K562 (cell line): Measurements from ENCODE around the gene INO80E. TPM values are rescaled to one million over a fixed set of nuclear protein-coding genes. Genes with fewer than 3 reads are reported as not detected.
A peak's percentile ranks its signal among the peaks of the same experiment; 100 is the strongest.

Experiments
- ATAC-seq: fragments of 200-7000 bp; cut with Tn5 transposase; 3 replicates; pipeline ENCODE4 v1.9.1; 2020; ENCODE audit warnings: moderate library complexity
- BruUV-seq: library from RNA; stranded (reverse); fragments of 400-500 nt; replicated peaks from 2 replicates; lab custom pipeline; 2021; lab: Mats Ljungman, UMichigan
- CTCF ChIA-PET: fragments of 300-600 bp; formaldehyde crosslinking; extraction: SDS; loops from one replicate; lab custom pipeline; 2021; ENCODE audit warnings: low intra/inter-chr PET ratio; lab: Yijun Ruan, JAX
- POLR2A ChIA-PET: fragments of 300-600, 350-650 bp; sonication (Branson Sonifier 250); formaldehyde crosslinking; extraction: SDS; loops from one replicate; lab custom pipeline; 2021; ENCODE audit warnings: antibody characterized with exemption, inconsistent platforms; lab: Yijun Ruan, JAX
- DNase-seq, 4 experiments: peaks; one replicate each; pipeline versions ENCODE4 v3.0.0 to v3.0.0-alpha.2; 2011 to 2018; ENCODE audit warnings: low spot score in 3 of 4, mixed read lengths in 3 of 4; ENCODE audit errors: extremely low read depth in 1 of 4
- FAIRE-seq: peaks from 2 replicates; lab custom pipeline; 2011; peaks lifted over from hg19 to GRCh38; lab: Jason Lieb, UNC
- H2AFZ ChIP-seq: 2 replicates; pipeline ENCODE4 v1.6.0; 2011; ENCODE audit warnings: low read depth, low read length, control low read depth, inconsistent platforms
- H3K27ac ChIP-seq: fragments of 200-600 bp; 3 replicates; pipeline ENCODE4 v1.8.0; 2011; ENCODE audit warnings: low read depth, mild to moderate bottlenecking, control low read depth, inconsistent platforms, low read length, moderate library complexity, mixed read lengths; ENCODE audit errors: extremely low read depth
- H3K27me3 ChIP-seq, 2 experiments: fragments of 300-600 bp in 1 of 2; 2 replicates in 1 of 2; 3 replicates in 1 of 2; pipeline versions ENCODE4 v1.6.0 to v1.8.0; 2011; ENCODE audit warnings: inconsistent platforms in 2 of 2, low read length in 2 of 2, mild to moderate bottlenecking in 1 of 2, mixed read lengths in 1 of 2, moderate library complexity in 1 of 2; ENCODE audit not compliant: control insufficient read depth in 2 of 2, insufficient read depth in 2 of 2
- H3K36me3 ChIP-seq: fragments of 300-600 bp; 3 replicates; pipeline ENCODE4 v1.8.0; 2011; ENCODE audit warnings: mild to moderate bottlenecking, low read length, inconsistent platforms; ENCODE audit not compliant: control insufficient read depth, insufficient read depth
- H3K4me1 ChIP-seq, 2 experiments: fragments of 200-600 bp in 1 of 2; replicated peaks in 1 of 2; 2 replicates in 1 of 2; 3 replicates in 1 of 2; pipeline versions ENCODE4 v1.5.1 to v1.8.0; 2011; ENCODE audit warnings: inconsistent platforms in 2 of 2, low read length in 2 of 2, mild to moderate bottlenecking in 1 of 2, mixed read lengths in 1 of 2, moderate library complexity in 1 of 2; ENCODE audit not compliant: control insufficient read depth in 2 of 2, insufficient read depth in 2 of 2
- H3K4me2 ChIP-seq: 2 replicates; pipeline ENCODE4 v1.6.1; 2011; ENCODE audit warnings: low read length, control low read depth, inconsistent platforms, mixed read lengths; ENCODE audit not compliant: insufficient read depth
- H3K4me3 ChIP-seq: fragments of 200-600 bp; sonication (generic), shearing (Covaris generic); 2 replicates; pipeline ENCODE4 v1.5.1; 2016; ENCODE audit warnings: control low read depth, inconsistent platforms
- H3K79me2 ChIP-seq: fragments of 200-600 bp; 3 replicates; pipeline ENCODE4 v1.8.0; 2011; ENCODE audit warnings: low read length, inconsistent platforms; ENCODE audit not compliant: control insufficient read depth, insufficient read depth
- H3K9ac ChIP-seq, 2 experiments: 2 replicates each; pipeline versions ENCODE4 v1.6.0 to v1.6.1; 2011; ENCODE audit warnings: low read depth in 2 of 2, low read length in 2 of 2, control low read depth in 1 of 2, inconsistent platforms in 1 of 2, mild to moderate bottlenecking in 1 of 2, mixed read lengths in 1 of 2; ENCODE audit not compliant: insufficient read depth in 1 of 2
- H3K9me1 ChIP-seq: one replicate; pipeline ENCODE4 v1.6.0; 2011; ENCODE audit warnings: inconsistent platforms, mild to moderate bottlenecking, low read length, moderate library complexity; ENCODE audit not compliant: control insufficient read depth, insufficient read depth
- H3K9me3 ChIP-seq: replicated peaks from 2 replicates; pipeline ENCODE4 v1.5.1; 2011; ENCODE audit warnings: low read depth, low read length, inconsistent platforms; ENCODE audit not compliant: control insufficient read depth, insufficient read depth
- H4K20me1 ChIP-seq: replicated peaks from 2 replicates; pipeline ENCODE4 v1.6.1; 2011; ENCODE audit warnings: low read length, inconsistent platforms, mixed read lengths; ENCODE audit not compliant: control insufficient read depth, insufficient read depth
- CAMTA2 ChIP-seq: fragments of 250-450 bp; sonication (Bioruptor Pico); conservative IDR thresholded peaks from 2 replicates; pipeline ENCODE4 v1.5.1; 2022
- CBFA2T2 ChIP-seq: fragments of 450-650 bp; conservative IDR thresholded peaks from 2 replicates; pipeline ENCODE4 v1.6.1; 2017; ENCODE audit warnings: mild to moderate bottlenecking
- E2F8 ChIP-seq: fragments of 450-650 bp; IDR thresholded peaks from 2 replicates; pipeline ENCODE4 v1.7.1; 2018; ENCODE audit warnings: mild to moderate bottlenecking, low read depth; ENCODE audit not compliant: partially characterized antibody
- FOXP1 ChIP-seq: sonication (generic); formaldehyde crosslinking; IDR thresholded peaks from 2 replicates; pipeline ENCODE4 v1.8.0; 2022; ENCODE audit warnings: mild to moderate bottlenecking, missing genetic modification reagents
- HDAC1 ChIP-seq, 2 experiments: fragments of 450-650 bp; IDR thresholded peaks; 2 replicates each; pipeline ENCODE4 v1.6.1; 2016 to 2017; ENCODE audit warnings: inconsistent platforms in 1 of 2, mild to moderate bottlenecking in 1 of 2, moderate library complexity in 1 of 2
- HDAC3 ChIP-seq: fragments of 450-650 bp; IDR thresholded peaks from 2 replicates; pipeline ENCODE4 v1.6.1; 2018; ENCODE audit warnings: borderline replicate concordance, mild to moderate bottlenecking, moderate library complexity; ENCODE audit not compliant: partially characterized antibody
- IFI16 ChIP-seq: fragments of 250-450 bp; sonication (Bioruptor Pico); IDR thresholded peaks from 2 replicates; pipeline ENCODE4 v2.1.2; 2022; ENCODE audit warnings: mild to moderate bottlenecking, inconsistent platforms
- NR1H2 ChIP-seq: sonication (generic); formaldehyde crosslinking; IDR thresholded peaks from 2 replicates; pipeline ENCODE4 v1.4.0; 2020; ENCODE audit warnings: mild to moderate bottlenecking, missing genetic modification reagents
- NR3C1 ChIP-seq: sonication (generic); formaldehyde crosslinking; IDR thresholded peaks from 2 replicates; pipeline ENCODE4 v1.8.1; 2022; ENCODE audit warnings: missing genetic modification reagents
- PHB ChIP-seq: fragments of 250-450 bp; sonication (Bioruptor Pico); IDR thresholded peaks from 2 replicates; pipeline ENCODE4 v1.5.0; 2021
- POLR2H ChIP-seq: IDR thresholded peaks from 2 replicates; pipeline ENCODE4 v1.6.1; 2016; ENCODE audit warnings: missing genetic modification characterization, low read depth, mild to moderate bottlenecking, control low read depth, missing compliant biosample characterization, moderate library complexity
- TOE1 ChIP-seq, 2 experiments: fragments of 450-650 bp in 1 of 2; sonication (generic) in 1 of 2; formaldehyde crosslinking in 1 of 2; IDR thresholded peaks; 2 replicates each; pipeline versions ENCODE4 v1.7.1 to v1.8.0; 2016 to 2022; ENCODE audit warnings: borderline replicate concordance in 2 of 2, mild to moderate bottlenecking in 2 of 2, antibody characterized with exemption in 1 of 2, inconsistent platforms in 1 of 2, low read depth in 1 of 2, missing genetic modification reagents in 1 of 2, moderate library complexity in 1 of 2
- ZBTB17 ChIP-seq: fragments of 450-650 bp; formaldehyde crosslinking; IDR thresholded peaks from 2 replicates; pipeline ENCODE4 v1.4.0; 2020; ENCODE audit warnings: mild to moderate bottlenecking
- ZBTB33 ChIP-seq: sonication (generic); formaldehyde crosslinking; IDR thresholded peaks from 2 replicates; pipeline ENCODE4 v1.8.1; 2023; ENCODE audit warnings: mild to moderate bottlenecking, missing genetic modification reagents
- ZNF184 ChIP-seq: sonication (generic); formaldehyde crosslinking; IDR thresholded peaks from 2 replicates; pipeline ENCODE4 v1.5.0; 2020; ENCODE audit warnings: missing genetic modification reagents
- WGBS: fragments of 100-300 bp; shearing (Covaris generic); methylation state at CpG from one replicate; pipeline ENCODE4 v1.1.6; 2016; ENCODE audit warnings: low coverage, mixed read lengths; ENCODE audit not compliant: insufficient coverage; ENCODE audit errors: missing lambda C conversion rate; 5-methylcytosine and 5-hydroxymethylcytosine counted together
- in situ Hi-C: fragments of 300-500 bp; cut with MboI; formaldehyde crosslinking; loops from 4 replicates; pipeline ENCODE4 v1.15.0; 2018; ENCODE audit warnings: inconsistent platforms, mixed read lengths
- intact Hi-C: fragments of 100-400 bp; cut with micrococcal nuclease; formaldehyde crosslinking; loops from 2 replicates; pipeline ENCODE4 v1.14.2; 2022
- polyA plus RNA-seq, 8 experiments: library from polyadenylated mRNA; depleted of rRNA in 4 of 8; stranded (reverse) in 5 of 8; unstranded in 3 of 8; fragments of >200 nt; fragmentation: Nextera tagmentation in 2 of 8; fragmentation: Illumina TruSeq in 1 of 8; extraction: Ambion mirVana in 2 of 8; extraction: Trizol in 1 of 8; gene quantifications; 2 replicates each; pipeline versions ENCODE4 v1.2.1 to v1.2.3, GENCODE V29; 2011 to 2014; ENCODE audit warnings: inconsistent platforms in 1 of 8, missing spikeins in 1 of 8
- total RNA-seq, 7 experiments: library from RNA; depleted of rRNA in 6 of 7; stranded (reverse); fragments of >200 nt in 6 of 7; fragmentation: Illumina TruSeq in 2 of 7; extraction: Trizol in 2 of 7; gene quantifications; 2 replicates each; pipeline versions ENCODE4 v1.2.1 to v1.2.3, GENCODE V29; 2011 to 2021; ENCODE audit warnings: low replicate concordance in 1 of 7

INO80E gene
- total and polyA plus RNA-seq, 9 of the 15 experiments (the other 6 are each of a cell fraction or from before 2014, with no cell fraction given), result 0.31 to 102 (median 49.3) TPM

GRCh38 chr16:29972500-29972899, 23.5 kb upstream of the INO80E start:
- CTCF ChIA-PET, result no interaction called here
- no peak for ATAC-seq
- POLR2A ChIA-PET, result interaction anchor here (1.3 to 2.9 kb wide), 3 partner anchors 10 to 65 kb away, joined by 3 to 18 read pairs (median 9); partner anchors contain the start of gene TMEM219
- Histone ChIP-seq H2AFZ (no peak overlapping the region; the same call in 1 of the 2 replicates), H3K36me3 (peaks cover 40% of the 10 kb centered on the region), H3K9ac (no peak overlapping the region), H3K9me1 (peaks cover 3% of the 10 kb centered on the region), H3K27me3 (no peaks in the 10 kb centered on the region), H3K9me3 (no peaks in the 10 kb centered on the region; the same call in 1 of the 2 replicates), H3K27ac (peak overlapping the region; percentile 65; the same call in 1 of the 3 replicates), H3K4me3 (no peak overlapping the region), H3K4me2 (no peak overlapping the region), H4K20me1 (peaks cover 23% of the 10 kb centered on the region), H3K79me2 (peaks cover 36% of the 10 kb centered on the region), H3K4me1 (peaks cover 26 to 30% of the 10 kb centered on the region in 2 experiments; a peak in 4 of 5 replicates)
- no peak for FAIRE-seq
- 100% methylated on average over 1 of the region's 1 CpG for WGBS
- BruUV-seq, result no TSS peak
- in situ Hi-C loops, result no loop called here
- DNase-seq, result no peak
- intact Hi-C loops, result no loop called here
- TF ChIP-seq IFI16 (no peak), HDAC1 (IDR thresholded peaks at IDR 0.05) (no peak), E2F8 (no peak), NR1H2 (CRISPR knock-in tag) (no peak), ZBTB33 (CRISPR knock-in tag) (no peak), HDAC3 (no peak), NR3C1 (no peak), FOXP1 (CRISPR knock-in tag) (no peak), ZBTB17 (no peak), POLR2H (tag) (no peak), CBFA2T2 (no peak), CAMTA2 (CRISPR knock-in tag) (no peak), PHB (no peak), ZNF184 (CRISPR knock-in tag) (no peak), TOE1 (IDR thresholded peaks at IDR 0.05; ENCODE audit: borderline replicate concordance) (no peak), TOE1 (CRISPR knock-in tag; IDR thresholded peaks at IDR 0.05; ENCODE audit: borderline replicate concordance, low read depth) (no peak)
